Suprapubic skin (tissue), 4 donors: ENCODE data around the gene BTBD2. TPM values are rescaled to one million over a fixed set of nuclear protein-coding genes. Genes with fewer than 3 reads are reported as not detected.

ENCODE experiments used
- DNase-seq, 2 donors: peaks; one replicate each; pipeline ENCODE4 v3.0.0-alpha.2; 2019; ENCODE audit warnings: low spot score in 2 of 2
- H3K27ac ChIP-seq: fragments of 200-600 bp; sonication (generic); one replicate; pipeline ENCODE4 v1.5.1; 2019
- H3K27me3 ChIP-seq: fragments of 200-600 bp; sonication (generic); one replicate; pipeline ENCODE4 v1.5.1; 2019
- H3K36me3 ChIP-seq: fragments of 200-600 bp; sonication (generic); one replicate; pipeline ENCODE4 v1.5.1; 2019
- H3K4me1 ChIP-seq: fragments of 200-600 bp; sonication (generic); one replicate; pipeline ENCODE4 v1.5.1; 2019
- H3K4me3 ChIP-seq: fragments of 200-600 bp; sonication (generic); one replicate; pipeline ENCODE4 v1.5.1; 2019; ENCODE audit warnings: mild to moderate bottlenecking
- H3K9me3 ChIP-seq: fragments of 200-600 bp; sonication (generic); one replicate; pipeline ENCODE4 v1.5.1; 2019
- CTCF ChIP-seq, 2 donors: fragments of 200-600 bp in 1 of 2; fragments of 450-650 bp in 1 of 2; sonication (generic) in 1 of 2; IDR thresholded peaks; one replicate each; pipeline ENCODE4 v1.5.1; 2016 to 2019; ENCODE audit warnings: antibody characterized with exemption in 2 of 2, mild to moderate bottlenecking in 1 of 2, moderate library complexity in 1 of 2
- EP300 ChIP-seq: sonication (generic); formaldehyde crosslinking; IDR thresholded peaks from one replicate; pipeline ENCODE4 v1.6.1; 2017; ENCODE audit warnings: antibody characterized with exemption
- POLR2A ChIP-seq, 2 donors: fragments of 450-650 bp; IDR thresholded peaks; one replicate each; pipeline ENCODE4 v1.6.1; 2017; ENCODE audit warnings: antibody characterized with exemption in 2 of 2, mild to moderate bottlenecking in 2 of 2, moderate library complexity in 2 of 2
- POLR2AphosphoS5 ChIP-seq, 3 donors: sonication (generic); formaldehyde crosslinking; IDR thresholded peaks; one replicate each; pipeline ENCODE4 v1.6.1; 2017; ENCODE audit warnings: antibody characterized with exemption in 3 of 3
- WGBS: methylation state at CpG from one replicate; pipeline ENCODE4 v1.1.5; 2018; 5-methylcytosine and 5-hydroxymethylcytosine counted together
- total RNA-seq, 4 donors: library from RNA; depleted of rRNA; stranded (reverse); fragments of >200 nt; gene quantifications; one replicate each; pipeline ENCODE4 v1.1.0, GENCODE V29; 2016

BTBD2 gene
- total RNA-seq, 4 donors from 2014 or later: 83.0 to 101 (median 90.3) TPM

GRCh38 chr19:1961000-1961883 is 54.3 kb downstream of the BTBD2 start:
- WGBS: 89% methylated on average over 16 of the region's 42 CpGs
- Histone ChIP-seq H3K27me3 (no peaks in the 10 kb centered on the region), H3K4me3 (no peak overlapping the region), H3K27ac (no peak overlapping the region), H3K9me3 (no peaks in the 10 kb centered on the region), H3K36me3 (peaks cover 6% of the 10 kb centered on the region), H3K4me1 (no peaks in the 10 kb centered on the region)
- TF ChIP-seq POLR2AphosphoS5 (IDR thresholded peaks at IDR 0.05): no peak
- TF ChIP-seq CTCF (IDR thresholded peaks at IDR 0.05): no peak
- no peak for TF ChIP-seq POLR2A (IDR thresholded peaks at IDR 0.05)
- TF ChIP-seq EP300: no peak
- DNase-seq: no peak

DNA sequence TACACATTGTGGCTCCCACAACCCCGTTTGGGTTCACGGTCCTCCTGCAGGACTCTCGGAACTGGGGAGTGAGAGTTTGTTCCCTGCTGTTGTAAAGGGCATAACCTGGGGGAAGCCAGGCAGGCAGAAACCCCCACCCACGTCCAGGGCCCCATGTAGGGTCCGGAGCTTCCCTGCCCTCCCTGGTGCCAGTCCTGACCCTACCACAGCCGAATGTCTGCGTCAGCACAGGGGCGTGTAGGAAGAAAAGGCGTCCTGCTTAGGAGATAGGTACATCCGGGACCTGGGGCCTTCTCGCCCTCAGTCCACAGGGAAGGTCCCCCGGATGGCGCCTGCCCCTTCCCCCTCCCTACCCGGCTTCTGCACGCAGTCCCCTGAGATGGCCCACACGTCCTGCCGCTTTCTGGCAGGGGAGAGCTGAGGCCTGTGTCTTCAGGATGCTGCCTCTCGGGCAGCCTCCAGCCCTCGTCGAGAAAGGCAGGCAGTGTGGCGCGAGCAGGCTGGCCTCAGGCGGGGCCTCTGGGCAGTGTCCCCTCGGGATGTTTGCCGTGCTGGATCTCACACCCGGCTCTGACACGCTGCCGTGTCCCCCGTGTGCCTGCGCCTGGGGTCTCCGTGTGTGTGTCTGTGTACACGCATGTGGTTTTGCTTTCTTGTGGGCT is 55.5 kb downstream of the BTBD2 start:
- DNase-seq: no peak
- TF ChIP-seq POLR2AphosphoS5 (IDR thresholded peaks at IDR 0.05): no peak
- H3K4me3 ChIP-seq: no peak overlapping the region
- H3K9me3 ChIP-seq: no peaks in the 10 kb centered on the region
- H3K27me3 ChIP-seq: no peaks in the 10 kb centered on the region
- 95% methylated on average over 31 of the region's 32 CpGs for WGBS
- no peak overlapping the region for H3K27ac ChIP-seq
- H3K4me1 ChIP-seq: peaks cover 9% of the 10 kb centered on the region
- H3K36me3 ChIP-seq: peaks cover 6% of the 10 kb centered on the region

GRCh38 chr19:1957562-1958248 is 57.8 kb downstream of the BTBD2 start:
- H3K27me3 ChIP-seq: no peaks in the 10 kb centered on the region
- DNase-seq: no peak
- peaks cover 13% of the 10 kb centered on the region for H3K4me1 ChIP-seq
- no peak for TF ChIP-seq CTCF (IDR thresholded peaks at IDR 0.05)
- no peak for TF ChIP-seq POLR2A (IDR thresholded peaks at IDR 0.05)
- no peak for TF ChIP-seq POLR2AphosphoS5 (IDR thresholded peaks at IDR 0.05)
- no peak for TF ChIP-seq EP300
- H3K27ac ChIP-seq: no peak overlapping the region
- H3K9me3 ChIP-seq: no peaks in the 10 kb centered on the region
- H3K4me3 ChIP-seq: no peak overlapping the region
- WGBS: 80% methylated on average over 26 of the region's 40 CpGs
- peaks cover 4% of the 10 kb centered on the region for H3K36me3 ChIP-seq

DNA sequence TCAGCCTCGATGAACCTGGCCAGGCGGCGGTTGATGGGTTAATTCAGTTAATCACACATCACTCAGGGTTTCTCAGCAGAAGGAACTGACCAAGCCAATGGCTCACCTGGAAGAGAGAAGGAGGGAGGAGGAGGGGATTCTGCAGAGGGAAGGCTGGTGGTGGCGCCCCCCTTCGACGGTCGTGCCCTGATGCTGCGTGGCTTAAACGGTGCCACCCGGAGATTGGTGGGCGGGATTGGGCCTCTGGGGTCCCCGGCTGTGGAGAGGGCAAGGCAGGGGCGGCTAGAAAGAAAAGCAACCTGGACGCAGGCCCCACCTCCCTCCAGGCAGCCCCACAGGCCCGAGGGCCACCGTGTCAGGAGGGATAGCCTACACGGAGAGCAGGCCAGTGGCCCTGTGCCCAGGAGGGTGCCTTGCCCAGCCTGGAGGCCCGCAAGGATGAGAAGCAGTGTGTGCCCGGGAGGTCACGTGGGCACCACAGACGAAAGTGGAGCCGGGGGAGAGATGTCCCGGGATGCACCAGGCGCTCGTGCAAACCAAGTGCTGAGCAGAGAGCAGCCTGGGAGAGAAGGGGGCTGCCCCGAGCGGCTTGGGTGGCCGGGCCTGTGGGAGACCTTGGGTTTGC is 58.5 kb downstream of the BTBD2 start:
- Histone ChIP-seq H3K4me3 (no peak overlapping the region), H3K36me3 (peaks cover 4% of the 10 kb centered on the region), H3K27me3 (no peaks in the 10 kb centered on the region), H3K27ac (no peak overlapping the region), H3K9me3 (no peaks in the 10 kb centered on the region), H3K4me1 (peaks cover 13% of the 10 kb centered on the region)
- WGBS: 90% methylated on average over 16 of the region's 28 CpGs
- TF ChIP-seq EP300: no peak
- TF ChIP-seq POLR2AphosphoS5 (IDR thresholded peaks at IDR 0.05): no peak
- TF ChIP-seq CTCF (IDR thresholded peaks at IDR 0.05): no peak
- no peak for TF ChIP-seq POLR2A (IDR thresholded peaks at IDR 0.05)
- no peak for DNase-seq

- peaks cover 13% of the 10 kb centered on the region for H3K4me1 ChIP-seq
- H3K36me3 ChIP-seq: peaks cover 4% of the 10 kb centered on the region
- H3K9me3 ChIP-seq: no peaks in the 10 kb centered on the region
- H3K4me3 ChIP-seq: no peak overlapping the region
- H3K27ac ChIP-seq: no peak overlapping the region
- WGBS: 85% methylated on average over 5 of the region's 12 CpGs
- no peak for DNase-seq
- H3K27me3 ChIP-seq: no peaks in the 10 kb centered on the region
- TF ChIP-seq CTCF (IDR thresholded peaks at IDR 0.05): no peak
- TF ChIP-seq POLR2A (IDR thresholded peaks at IDR 0.05): no peak
- no peak for TF ChIP-seq EP300
- TF ChIP-seq POLR2AphosphoS5 (IDR thresholded peaks at IDR 0.05): no peak
Observed at GRCh38 chr19:1956122-1956494, 59.4 kb downstream of the BTBD2 start.
